HUES64 (cell line): ENCODE measurements around the gene CLEC18C.
"Not testable (repeated sequence)": the region's sequence is repeated elsewhere in the genome, so short reads cannot be mapped to it uniquely, and the experiment has no call there.

ENCODE experiments used
- H3K27ac ChIP-seq: 2 replicates; pipeline ENCODE4 v1.7.0; 2013; ENCODE audit warnings: low read depth, low read length, inconsistent platforms
- H3K27me3 ChIP-seq: 2 replicates; pipeline ENCODE4 v1.6.1; 2013; ENCODE audit warnings: mild to moderate bottlenecking, low read length; ENCODE audit not compliant: insufficient read depth
- H3K36me3 ChIP-seq: 2 replicates; pipeline ENCODE4 v1.6.1; 2013; ENCODE audit warnings: mild to moderate bottlenecking, low read length; ENCODE audit not compliant: insufficient read depth
- H3K4me1 ChIP-seq: 2 replicates; pipeline ENCODE4 v1.6.1; 2013; ENCODE audit warnings: mild to moderate bottlenecking, low read length, moderate library complexity; ENCODE audit not compliant: insufficient read depth
- H3K4me3 ChIP-seq: 2 replicates; pipeline ENCODE4 v1.5.1; 2013; ENCODE audit warnings: mild to moderate bottlenecking, low read length, moderate library complexity
- H3K9ac ChIP-seq: 2 replicates; pipeline ENCODE4 v1.6.1; 2013; ENCODE audit warnings: mild to moderate bottlenecking, low read depth, low read length
- H3K9me3 ChIP-seq: 2 replicates; pipeline ENCODE4 v1.6.1; 2013; ENCODE audit warnings: low read depth, low read length; ENCODE audit not compliant: insufficient read depth
- WGBS: fragments of 150-250, 120-280 bp; methylation state at CpG from one replicate; pipeline ENCODE4 v1.1.7; 2013; ENCODE audit warnings: missing lambda C conversion rate; 5-methylcytosine and 5-hydroxymethylcytosine counted together

The CLEC18C gene

GRCh38 chr16:70224645-70225044 lies 51.1 kb downstream of the CLEC18C start:
- H3K4me1 ChIP-seq, H3K9ac ChIP-seq, H3K9me3 ChIP-seq, H3K27ac ChIP-seq, H3K27me3 ChIP-seq, H3K4me3 ChIP-seq: not testable (repeated sequence)
- H3K36me3 ChIP-seq: peaks cover 21% of the 10 kb centered on the region
- 96% methylated on average over 19 of the region's 24 CpGs for WGBS

GRCh38 chr16:70225430-70225829 lies 51.8 kb downstream of the CLEC18C start:
- not testable (repeated sequence) for H3K27ac ChIP-seq, H3K4me1 ChIP-seq, H3K4me3 ChIP-seq, H3K9ac ChIP-seq, H3K9me3 ChIP-seq, H3K27me3 ChIP-seq
- WGBS: 88% methylated on average over 3 of the region's 4 CpGs
- peaks cover 18% of the 10 kb centered on the region; the same call in 1 of the 2 replicates for H3K36me3 ChIP-seq

GRCh38 chr16:70226024-70226423 lies 52.4 kb downstream of the CLEC18C start:
- not testable (repeated sequence) for H3K9ac ChIP-seq, H3K4me3 ChIP-seq, H3K9me3 ChIP-seq, H3K4me1 ChIP-seq, H3K27me3 ChIP-seq, H3K27ac ChIP-seq
- H3K36me3 ChIP-seq: peaks cover 17% of the 10 kb centered on the region; the same call in 1 of the 2 replicates

- H3K9ac ChIP-seq, H3K27ac ChIP-seq, H3K9me3 ChIP-seq, H3K4me1 ChIP-seq, H3K27me3 ChIP-seq, H3K4me3 ChIP-seq: not testable (repeated sequence)
- peaks cover 41% of the 10 kb centered on the region for H3K36me3 ChIP-seq
- no CpG with 5 or more reads among the region's 3 CpGs for WGBS
These were observed 58.2 kb downstream of the CLEC18C start for GRCh38 chr16:70231831-70232230.
